Effector memory CD4-positive, alpha-beta T cell (primary cell): ENCODE results near the gene ARMS2.

Experiments
- DNase-seq, 3 donors: peaks; one replicate each; pipeline ENCODE4 v3.0.0-alpha.2; 2020
- H3K27ac ChIP-seq: 2 replicates; pipeline ENCODE4 v1.7.0; 2013; ENCODE audit warnings: mild to moderate bottlenecking, low read length, moderate library complexity; ENCODE audit not compliant: insufficient read depth, poor library complexity, severe bottlenecking
- H3K27me3 ChIP-seq: replicated peaks from 2 replicates; pipeline ENCODE4 v1.7.0; 2013; ENCODE audit warnings: mild to moderate bottlenecking, low read length; ENCODE audit not compliant: insufficient read depth, control insufficient read depth, poor library complexity, severe bottlenecking
- H3K36me3 ChIP-seq: 2 replicates; pipeline ENCODE4 v1.7.0; 2013; ENCODE audit warnings: mild to moderate bottlenecking, low read length, moderate library complexity; ENCODE audit not compliant: control insufficient read depth, insufficient read depth
- H3K4me1 ChIP-seq: 2 replicates; pipeline ENCODE4 v1.7.0; 2013; ENCODE audit warnings: low read length, mild to moderate bottlenecking; ENCODE audit not compliant: control insufficient read depth, insufficient read depth, poor library complexity, severe bottlenecking
- H3K4me3 ChIP-seq: 2 replicates; pipeline ENCODE4 v1.7.0; 2013; ENCODE audit warnings: low read length, low read depth, mild to moderate bottlenecking; ENCODE audit not compliant: insufficient read depth, poor library complexity, severe bottlenecking
- H3K9me3 ChIP-seq: 2 replicates; pipeline ENCODE4 v1.7.0; 2013; ENCODE audit warnings: mild to moderate bottlenecking, low read length, moderate library complexity; ENCODE audit not compliant: control insufficient read depth

The ARMS2 gene

GRCh38 chr10:122468926-122469781, 14.7 kb downstream of the ARMS2 start:
- Histone ChIP-seq H3K9me3 (no peaks in the 10 kb centered on the region), H3K36me3 (no peaks in the 10 kb centered on the region), H3K4me1 (no peaks in the 10 kb centered on the region), H3K27ac (no peak overlapping the region), H3K4me3 (no peak overlapping the region), H3K27me3 (no peaks in the 10 kb centered on the region)
- DNase-seq, result no peak

GRCh38 chr10:122469848-122470247, 15.4 kb downstream of the ARMS2 start:
- Histone ChIP-seq H3K27ac (no peak overlapping the region), H3K9me3 (no peaks in the 10 kb centered on the region), H3K36me3 (no peaks in the 10 kb centered on the region), H3K4me1 (no peaks in the 10 kb centered on the region), H3K4me3 (no peak overlapping the region), H3K27me3 (no peaks in the 10 kb centered on the region)
- DNase-seq, result no peak

- H3K36me3 ChIP-seq, result no peaks in the 10 kb centered on the region
- no peak overlapping the region for H3K4me3 ChIP-seq
- no peaks in the 10 kb centered on the region for H3K4me1 ChIP-seq
- no peak for DNase-seq
- no peak overlapping the region for H3K27ac ChIP-seq
- H3K27me3 ChIP-seq, result no peaks in the 10 kb centered on the region
- H3K9me3 ChIP-seq, result no peaks in the 10 kb centered on the region
Measured at GRCh38 chr10:122471531-122472177, 17.2 kb downstream of the ARMS2 start.

GRCh38 chr10:122473116-122473515, 18.7 kb downstream of the ARMS2 start:
- DNase-seq, result no peak
- Histone ChIP-seq H3K27me3 (no peaks in the 10 kb centered on the region), H3K9me3 (no peaks in the 10 kb centered on the region), H3K36me3 (no peaks in the 10 kb centered on the region), H3K4me3 (no peak overlapping the region), H3K4me1 (no peaks in the 10 kb centered on the region), H3K27ac (no peak overlapping the region)

GRCh38 chr10:122474131-122474818, 19.8 kb downstream of the ARMS2 start:
- no peak overlapping the region for H3K27ac ChIP-seq
- H3K27me3 ChIP-seq, result no peaks in the 10 kb centered on the region
- no peak for DNase-seq
- no peaks in the 10 kb centered on the region for H3K9me3 ChIP-seq
- H3K36me3 ChIP-seq, result no peaks in the 10 kb centered on the region
- H3K4me3 ChIP-seq, result no peak overlapping the region
- H3K4me1 ChIP-seq, result no peaks in the 10 kb centered on the region

- no peaks in the 10 kb centered on the region for H3K36me3 ChIP-seq
- no peaks in the 10 kb centered on the region for H3K9me3 ChIP-seq
- no peak overlapping the region for H3K27ac ChIP-seq
- no peak for DNase-seq
- H3K4me1 ChIP-seq, result no peaks in the 10 kb centered on the region
- H3K4me3 ChIP-seq, result no peak overlapping the region
- no peaks in the 10 kb centered on the region for H3K27me3 ChIP-seq
Measured at GRCh38 chr10:122475100-122475499, 20.6 kb downstream of the ARMS2 start.

- H3K27ac ChIP-seq, result no peak overlapping the region
- no peaks in the 10 kb centered on the region for H3K27me3 ChIP-seq
- no peak overlapping the region for H3K4me3 ChIP-seq
- no peaks in the 10 kb centered on the region for H3K9me3 ChIP-seq
- DNase-seq, result no peak
- no peaks in the 10 kb centered on the region for H3K36me3 ChIP-seq
- H3K4me1 ChIP-seq, result no peaks in the 10 kb centered on the region
Measured at GRCh38 chr10:122475591-122476332, 21.3 kb downstream of the ARMS2 start.

GRCh38 chr10:122476333-122476695, 21.9 kb downstream of the ARMS2 start:
- no peaks in the 10 kb centered on the region for H3K36me3 ChIP-seq
- no peak overlapping the region for H3K4me3 ChIP-seq
- H3K27me3 ChIP-seq, result no peaks in the 10 kb centered on the region
- no peaks in the 10 kb centered on the region for H3K9me3 ChIP-seq
- H3K4me1 ChIP-seq, result no peaks in the 10 kb centered on the region
- DNase-seq, result no peak
- no peak overlapping the region for H3K27ac ChIP-seq

- no peak overlapping the region for H3K4me3 ChIP-seq
- no peaks in the 10 kb centered on the region for H3K9me3 ChIP-seq
- DNase-seq, result no peak
- H3K36me3 ChIP-seq, result no peaks in the 10 kb centered on the region
- H3K27me3 ChIP-seq, result no peaks in the 10 kb centered on the region
- H3K27ac ChIP-seq, result no peak overlapping the region
- no peaks in the 10 kb centered on the region for H3K4me1 ChIP-seq
Measured at GRCh38 chr10:122477436-122477835, 23.0 kb downstream of the ARMS2 start.
